Small intestine (tissue), 7 donors: ENCODE measurements around the gene VPS13C. TPM values are rescaled to one million over a fixed set of nuclear protein-coding genes. Genes with fewer than 3 reads are reported as not detected.
"Not testable (repeated sequence)": the region's sequence is repeated elsewhere in the genome, so short reads cannot be mapped to it uniquely, and the experiment has no call there.

ENCODE experiments used
- DNase-seq, 2 donors: peaks; one replicate each; pipeline versions ENCODE4 v3.0.0 to v3.0.0-alpha.2; 2013
- FAIRE-seq: peaks from 2 replicates; lab custom pipeline; 2012; peaks lifted over from hg19 to GRCh38; lab: Jason Lieb, UNC
- H3K27ac ChIP-seq, 3 donors: one replicate each; pipeline ENCODE4 v1.5.1; 2013; ENCODE audit warnings: low read length in 2 of 3, mild to moderate bottlenecking in 2 of 3, control low read depth in 1 of 3, inconsistent platforms in 1 of 3, low read depth in 1 of 3, moderate library complexity in 1 of 3
- H3K27me3 ChIP-seq, 3 donors: one replicate each; pipeline ENCODE4 v1.6.1; 2013; ENCODE audit warnings: low read length in 3 of 3, inconsistent platforms in 1 of 3; ENCODE audit not compliant: control insufficient read depth in 3 of 3, insufficient read depth in 3 of 3
- H3K36me3 ChIP-seq, 3 donors: one replicate each; pipeline ENCODE4 v1.6.1; 2013; ENCODE audit warnings: low read length in 3 of 3, inconsistent platforms in 1 of 3, low read depth in 1 of 3, mild to moderate bottlenecking in 1 of 3, moderate library complexity in 1 of 3; ENCODE audit not compliant: control insufficient read depth in 3 of 3, insufficient read depth in 2 of 3
- H3K4me1 ChIP-seq, 3 donors: one replicate each; pipeline ENCODE4 v1.6.1; 2013; ENCODE audit warnings: low read length in 2 of 3, inconsistent platforms in 1 of 3, low read depth in 1 of 3, mild to moderate bottlenecking in 1 of 3, moderate library complexity in 1 of 3; ENCODE audit not compliant: control insufficient read depth in 3 of 3, insufficient read depth in 2 of 3
- H3K4me3 ChIP-seq, 3 donors: one replicate each; pipeline ENCODE4 v1.5.1; 2013; ENCODE audit warnings: low read length in 3 of 3, control low read depth in 1 of 3, inconsistent platforms in 1 of 3, low read depth in 1 of 3, mild to moderate bottlenecking in 1 of 3, moderate library complexity in 1 of 3
- H3K9me3 ChIP-seq, 2 donors: one replicate each; pipeline ENCODE4 v1.6.1; 2013; ENCODE audit warnings: low read depth in 1 of 2, low read length in 1 of 2; ENCODE audit not compliant: control insufficient read depth in 2 of 2, insufficient read depth in 1 of 2
- WGBS, 3 donors: extraction: QIAGEN DNeasy Blood & Tissue Kit; methylation state at CpG; one replicate each; pipeline ENCODE4 v1.1.7; 2013; 5-methylcytosine and 5-hydroxymethylcytosine counted together
- polyA plus RNA-seq, 4 donors: library from polyadenylated mRNA; stranded (reverse) in 3 of 4; unstranded in 1 of 4; fragments of 200-250 nt in 3 of 4; fragments of 120-200 nt in 1 of 4; gene quantifications; one replicate each; pipeline versions ENCODE4 v1.2.1 to v1.2.3, GENCODE V29; 2013
- donor health status: healthy with polysubstance abuse.
- donor health status: control.
- donor health status: control.
- donor health status: Bipolar disorder and iron deficiency.
- donor health status: healthy.

VPS13C gene
- polyA plus RNA-seq, 4 donors = 7.3 to 49.2 (median 11.6) TPM

DNA sequence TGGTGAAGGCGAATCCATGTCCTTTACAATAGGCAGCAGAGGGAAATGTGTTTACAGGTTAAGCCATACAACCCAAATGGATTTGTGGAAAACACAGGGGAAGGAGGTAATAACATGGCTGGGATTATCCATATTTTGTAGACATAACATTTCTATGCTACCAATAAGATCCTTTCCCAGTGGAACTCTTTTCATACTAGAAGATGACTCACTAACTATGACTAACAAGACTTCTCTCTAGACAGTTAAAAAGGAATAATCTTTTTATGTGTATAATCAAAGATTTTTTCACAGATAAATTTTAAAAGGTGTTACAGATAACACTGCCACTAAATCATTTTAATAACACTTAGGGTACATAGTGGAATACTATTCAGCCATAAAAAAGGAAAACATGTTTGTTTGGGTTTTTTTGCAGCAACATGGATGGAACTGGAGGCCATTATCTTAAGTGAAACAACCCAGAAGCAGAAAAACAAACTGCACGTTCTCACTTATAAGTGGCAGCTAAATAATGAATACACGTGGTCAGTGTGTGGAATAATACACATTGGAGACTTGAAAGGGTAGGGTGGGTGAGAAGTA, 39.6 kb downstream of the VPS13C start:
- DNase-seq (no peak), FAIRE-seq (no peak)
- WGBS, 3 donors = 97 to 98% (median 98%) methylated on average over 3 of the region's 3 CpGs
- Histone ChIP-seq H3K4me1 (no peaks in the 10 kb centered on the region), H3K9me3 (no peaks in the 10 kb centered on the region), H3K36me3 (peaks cover 0 to 2% (median 0%) of the 10 kb centered on the region in 3 donors), H3K27ac (no peak overlapping the region), H3K27me3 (no peaks in the 10 kb centered on the region), H3K4me3 (no peak overlapping the region)

DNA sequence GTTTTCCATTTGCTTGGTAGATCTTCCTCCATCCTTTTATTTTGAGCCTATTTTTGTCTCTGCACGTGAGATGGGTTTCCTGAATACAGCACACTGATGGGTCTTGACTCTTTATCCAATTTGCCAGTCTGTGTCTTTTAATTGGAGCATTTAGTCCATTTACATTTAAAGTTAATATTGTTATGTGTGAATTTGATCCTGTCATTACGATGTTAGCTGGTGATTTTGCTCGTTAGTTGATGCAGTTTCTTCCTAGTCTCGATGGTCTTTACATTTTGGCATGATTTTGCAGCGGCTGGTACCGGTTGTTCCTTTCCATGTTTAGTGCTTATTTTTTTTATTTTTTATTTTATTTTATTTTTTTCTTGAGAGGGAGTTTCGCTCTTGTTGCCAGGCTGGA, 54.9 kb downstream of the VPS13C start:
- not testable (repeated sequence) for DNase-seq, H3K4me3 ChIP-seq, H3K27ac ChIP-seq, FAIRE-seq, H3K9me3 ChIP-seq, H3K27me3 ChIP-seq, H3K4me1 ChIP-seq
- 93 to 96% (median 94%) methylated on average over 5 of the region's 7 CpGs for WGBS, 3 donors
- peaks cover 0 to 15% (median 3%) of the 10 kb centered on the region in 3 donors for H3K36me3 ChIP-seq

DNA sequence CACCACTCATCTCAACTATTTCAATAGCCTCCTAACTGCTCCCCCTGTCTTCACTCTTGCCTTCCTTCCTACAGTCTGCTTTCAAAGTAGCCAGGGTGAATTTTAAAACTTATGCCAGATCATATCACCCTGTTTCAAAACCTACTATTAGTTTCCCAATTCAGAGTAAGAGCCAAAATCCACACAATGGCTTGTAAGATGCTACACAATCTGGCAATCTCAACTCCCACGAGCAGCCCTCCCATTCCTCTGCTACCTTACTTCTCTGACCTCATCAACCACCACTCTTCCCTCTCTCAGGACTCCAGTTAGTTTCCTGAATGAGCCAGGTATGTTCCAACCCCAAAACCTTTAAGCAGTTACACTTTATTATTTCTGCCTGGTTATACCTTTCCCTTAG, 62.5 kb downstream of the VPS13C start:
- Histone ChIP-seq H3K27ac (no peak overlapping the region), H3K9me3 (no peaks in the 10 kb centered on the region), H3K4me1 (no peaks in the 10 kb centered on the region), H3K27me3 (no peaks in the 10 kb centered on the region), H3K36me3 (peaks cover 0 to 7% (median 4%) of the 10 kb centered on the region in 3 donors), H3K4me3 (no peak overlapping the region)
- no peak for DNase-seq
- 92 to 100% (median 95%) methylated on average over 1 of the region's 1 CpG for WGBS, 3 donors
- FAIRE-seq = no peak

DNA sequence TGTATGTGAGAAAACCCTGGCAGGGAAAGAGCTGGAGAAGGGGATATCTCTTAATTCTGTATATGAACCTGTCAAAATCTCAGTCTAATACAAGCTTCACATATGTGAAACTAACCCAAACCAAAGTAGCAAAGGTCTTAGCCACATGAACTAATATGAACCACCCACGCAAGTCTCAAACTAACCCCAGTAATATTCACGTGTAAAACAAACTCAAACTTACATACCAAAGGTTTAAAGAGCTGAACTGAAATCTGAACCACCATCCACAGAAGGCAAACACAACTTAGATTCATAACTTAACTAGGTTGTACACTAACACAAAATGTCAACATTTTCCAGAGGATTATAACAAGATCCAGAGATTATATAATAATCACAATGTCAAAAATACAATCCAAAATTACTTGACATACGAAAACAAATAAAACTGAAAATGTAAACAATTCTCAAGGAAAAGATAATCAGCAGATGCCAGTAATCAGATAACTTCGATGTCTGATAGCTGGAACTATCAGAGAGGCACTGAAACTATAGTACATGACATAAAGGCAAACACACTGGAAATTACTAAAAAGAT, 64.1 kb downstream of the VPS13C start:
- no peaks in the 10 kb centered on the region for H3K4me1 ChIP-seq
- WGBS, 3 donors = 84 to 95% (median 92%) methylated on average over 4 of the region's 4 CpGs
- DNase-seq = no peak
- no peak for FAIRE-seq
- H3K27ac ChIP-seq = no peak overlapping the region
- H3K27me3 ChIP-seq = no peaks in the 10 kb centered on the region
- no peaks in the 10 kb centered on the region for H3K9me3 ChIP-seq
- H3K4me3 ChIP-seq = no peak overlapping the region
- peaks cover 0 to 7% (median 4%) of the 10 kb centered on the region in 3 donors for H3K36me3 ChIP-seq

DNA sequence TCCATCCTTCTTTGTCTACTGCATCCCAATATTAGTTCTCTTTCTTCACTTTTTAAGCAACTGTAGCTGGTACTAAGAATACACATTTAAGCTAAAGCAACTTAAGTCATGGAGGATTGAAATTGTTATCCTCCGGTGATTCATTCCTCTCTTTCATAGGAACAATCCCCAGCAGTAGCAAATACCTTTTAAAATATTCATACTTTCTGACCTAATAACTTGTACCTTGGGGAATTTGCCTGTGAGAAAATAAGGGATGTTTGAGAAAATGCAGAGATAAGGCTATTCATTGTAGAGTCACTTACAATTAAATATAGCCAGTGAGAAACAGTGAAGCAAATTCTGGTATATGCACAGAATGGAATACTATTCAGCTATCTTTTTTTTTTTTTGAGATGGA, 66.0 kb downstream of the VPS13C start:
- Histone ChIP-seq H3K4me3 (no peak overlapping the region), H3K27me3 (no peaks in the 10 kb centered on the region), H3K36me3 (peaks cover 0 to 6% (median 4%) of the 10 kb centered on the region in 3 donors), H3K9me3 (no peaks in the 10 kb centered on the region), H3K27ac (no peak overlapping the region), H3K4me1 (no peaks in the 10 kb centered on the region)
- DNase-seq (no peak), FAIRE-seq (no peak)
- 96 to 100% (median 100%) methylated on average over 1 of the region's 1 CpG for WGBS, 3 donors

DNA sequence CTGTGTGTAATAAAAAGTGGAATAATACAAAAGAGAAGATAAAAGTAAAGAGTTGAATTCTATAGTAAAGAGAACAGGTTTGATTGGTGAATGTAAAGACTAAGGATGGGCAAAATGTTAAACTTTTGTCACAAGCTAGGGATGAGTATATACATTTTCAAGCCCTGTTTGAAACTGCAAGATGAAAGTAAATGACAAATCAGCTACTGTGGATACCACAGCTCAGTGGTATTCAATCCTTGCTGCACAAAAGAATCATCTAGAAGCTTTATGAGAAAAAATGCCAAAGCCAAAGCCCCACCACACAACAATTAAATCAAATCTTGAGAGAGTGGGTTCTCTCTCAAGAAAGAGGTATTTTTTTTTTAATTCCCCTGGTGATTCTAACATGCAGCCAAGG, 67.7 kb downstream of the VPS13C start:
- peaks cover 1 to 8% (median 4%) of the 10 kb centered on the region in 3 donors for H3K36me3 ChIP-seq
- no peak for FAIRE-seq

DNA sequence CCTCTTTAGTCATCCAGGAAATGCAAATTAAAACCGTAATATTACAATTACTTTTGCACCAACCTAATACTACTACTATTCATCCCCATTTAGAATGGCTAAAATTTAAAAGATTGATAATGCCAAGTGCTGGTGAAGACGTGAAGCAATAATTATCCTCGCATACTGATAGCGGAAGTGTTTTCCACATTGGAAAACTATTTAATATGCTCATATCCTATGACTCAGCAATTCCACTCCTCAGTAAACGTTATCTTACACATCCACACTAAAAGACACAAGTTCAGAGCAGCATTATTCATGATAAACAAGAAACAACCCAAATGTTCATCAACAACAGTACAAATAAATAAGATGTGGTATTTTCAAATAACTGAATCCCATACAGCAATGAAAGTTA, 70.6 kb downstream of the VPS13C start:
- no peak for FAIRE-seq
- Histone ChIP-seq H3K36me3 (peaks cover 0 to 9% (median 1%) of the 10 kb centered on the region in 3 donors), H3K9me3 (no peaks in the 10 kb centered on the region), H3K4me3 (no peak overlapping the region), H3K27me3 (no peaks in the 10 kb centered on the region), H3K4me1 (no peaks in the 10 kb centered on the region), H3K27ac (no peak overlapping the region)
- WGBS, 3 donors = 76 to 83% (median 77%) methylated on average over 5 of the region's 5 CpGs
- no peak for DNase-seq

More for the DNA sequence above, 67.7 kb downstream of the VPS13C start:
- Histone ChIP-seq H3K9me3 (no peaks in the 10 kb centered on the region), H3K27me3 (no peaks in the 10 kb centered on the region), H3K27ac (no peak overlapping the region), H3K4me3 (no peak overlapping the region), H3K4me1 (no peaks in the 10 kb centered on the region)
- no peak for DNase-seq

DNA sequence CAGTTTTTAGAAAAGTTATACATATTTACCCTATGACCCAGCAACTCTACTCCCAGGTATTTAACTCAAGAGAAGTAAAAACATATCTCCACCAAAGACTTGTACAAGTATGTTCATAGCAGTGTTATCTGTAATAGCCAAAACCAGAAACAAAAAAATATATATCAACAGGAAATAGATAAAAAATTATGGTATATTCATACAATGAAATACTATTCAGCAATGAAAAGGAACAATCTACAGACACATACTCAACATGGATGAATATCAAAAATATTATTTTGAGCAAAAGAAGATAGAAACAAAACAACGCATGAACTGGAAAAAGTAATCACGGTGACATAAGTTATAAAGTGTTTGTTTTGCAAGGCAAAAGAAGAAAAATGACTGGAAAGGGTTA, 72.4 kb downstream of the VPS13C start:
- no peak for DNase-seq
- Histone ChIP-seq H3K4me1 (no peaks in the 10 kb centered on the region), H3K9me3 (no peaks in the 10 kb centered on the region), H3K36me3 (peaks cover 0 to 9% (median 4%) of the 10 kb centered on the region in 3 donors), H3K4me3 (no peak overlapping the region), H3K27me3 (no peaks in the 10 kb centered on the region), H3K27ac (no peak overlapping the region)
- FAIRE-seq = no peak
- 97 to 99% (median 98%) methylated on average over 2 of the region's 2 CpGs for WGBS, 3 donors

DNA sequence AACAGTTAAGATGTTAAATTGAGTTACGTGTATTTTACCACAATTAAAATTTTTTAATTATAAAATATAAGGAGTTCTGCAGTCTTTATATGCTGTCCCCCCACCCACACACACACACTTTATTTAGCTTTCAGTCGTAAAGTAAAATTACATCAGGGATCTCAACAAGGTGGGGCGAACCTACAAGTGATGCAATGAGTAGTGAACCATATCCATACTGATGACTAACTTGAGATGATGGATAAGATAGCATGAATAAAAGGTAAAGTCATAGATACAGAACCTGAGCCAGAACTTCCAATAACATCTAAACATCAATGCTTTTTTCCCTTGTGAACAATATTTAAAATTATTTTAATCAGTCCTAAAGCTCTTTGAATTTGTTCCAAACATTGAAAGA, 77.2 kb downstream of the VPS13C start:
- 93 to 95% (median 95%) methylated on average over 3 of the region's 3 CpGs for WGBS, 3 donors
- FAIRE-seq (no peak), DNase-seq (no peak)
- peaks cover 2 to 8% (median 8%) of the 10 kb centered on the region in 3 donors for H3K36me3 ChIP-seq
- H3K27me3 ChIP-seq = no peaks in the 10 kb centered on the region
- no peak overlapping the region for H3K27ac ChIP-seq
- no peak overlapping the region for H3K4me3 ChIP-seq
- H3K9me3 ChIP-seq = no peaks in the 10 kb centered on the region
- no peaks in the 10 kb centered on the region for H3K4me1 ChIP-seq
